NCI-H146 treated with DMSO at 0.1 percent for 48 hours (cell line): ENCODE measurements around the gene ZMIZ1.

Experiments
- DNase-seq: peaks from one replicate; lab custom pipeline; 2025; ENCODE audit not compliant: unreplicated experiment; lab: John Stamatoyannopoulos, UW

The ZMIZ1 gene

GRCh38 chr10:79079054-79079397 is 10.3 kb downstream of the ZMIZ1 start:
- no peak for DNase-seq

- DNase-seq = no peak
These were observed 11.0 kb downstream of the ZMIZ1 start for GRCh38 chr10:79079490-79080355.

GRCh38 chr10:79081353-79082034 is 12.7 kb downstream of the ZMIZ1 start:
- no peak for DNase-seq

GRCh38 chr10:79082035-79082373 is 13.2 kb downstream of the ZMIZ1 start:
- DNase-seq = no peak

- no peak for DNase-seq
These were observed 14.1 kb downstream of the ZMIZ1 start for GRCh38 chr10:79082631-79083596.

GRCh38 chr10:79084012-79084971 is 15.5 kb downstream of the ZMIZ1 start:
- no peak for DNase-seq

- no peak for DNase-seq
These were observed 16.3 kb downstream of the ZMIZ1 start for GRCh38 chr10:79084972-79085597.

GRCh38 chr10:79086822-79087221 is 18.1 kb downstream of the ZMIZ1 start:
- no peak for DNase-seq

GRCh38 chr10:79087721-79088120 is 19.0 kb downstream of the ZMIZ1 start:
- DNase-seq = no peak

- DNase-seq = no peak
These were observed 19.4 kb downstream of the ZMIZ1 start for GRCh38 chr10:79088176-79088575.

GRCh38 chr10:79088613-79089355 is 20.0 kb downstream of the ZMIZ1 start:
- no peak for DNase-seq

GRCh38 chr10:79089632-79090031 is 20.9 kb downstream of the ZMIZ1 start:
- no peak for DNase-seq

- DNase-seq = no peak
These were observed 21.5 kb downstream of the ZMIZ1 start for GRCh38 chr10:79090134-79090803.

- no peak for DNase-seq
These were observed 23.6 kb downstream of the ZMIZ1 start for GRCh38 chr10:79092292-79092896.

- peak; percentile 29 for DNase-seq
These were observed 25.1 kb downstream of the ZMIZ1 start for GRCh38 chr10:79093658-79094411.

- no peak for DNase-seq
These were observed 25.8 kb downstream of the ZMIZ1 start for GRCh38 chr10:79094412-79095175.

GRCh38 chr10:79095316-79095715 is 26.6 kb downstream of the ZMIZ1 start:
- DNase-seq = no peak
